Activated CD4-positive, alpha-beta memory T cell treated with anti-CD3 and anti-CD28 coated beads for 36 hours (primary cell): ENCODE measurements around the gene CLMP. TPM values are rescaled to one million over a fixed set of nuclear protein-coding genes. Genes with fewer than 3 reads are reported as not detected.
A peak's percentile ranks its signal among the peaks of the same experiment; 100 is the strongest.

ENCODE experiments used
- CTCF ChIA-PET: fragments of 350-600 bp; sonication (Branson Sonifier 250); formaldehyde crosslinking; loops from one replicate; lab custom pipeline; 2021; ENCODE audit warnings: antibody characterized with exemption, inconsistent platforms; lab: Charles Lee
- POLR2A ChIA-PET: fragments of 350-600 bp; sonication (Branson Sonifier 250); formaldehyde crosslinking; loops from one replicate; lab custom pipeline; 2021; ENCODE audit warnings: antibody characterized with exemption; lab: Charles Lee
- DNase-seq: peaks from one replicate; pipeline ENCODE4 v3.0.0-alpha.2; 2020
- H3K27ac Mint-ChIP-seq: one replicate; pipeline ENCODE4 v1.8.0; 2021; ENCODE audit warnings: mixed read lengths
- H3K27me3 Mint-ChIP-seq: one replicate; pipeline ENCODE4 v1.8.0; 2021; ENCODE audit warnings: mixed read lengths
- H3K36me3 Mint-ChIP-seq: one replicate; pipeline ENCODE4 v1.8.0; 2021; ENCODE audit warnings: mixed read lengths
- H3K4me1 Mint-ChIP-seq: one replicate; pipeline ENCODE4 v1.8.0; 2021; ENCODE audit warnings: low read depth, mixed read lengths
- H3K4me3 Mint-ChIP-seq: one replicate; pipeline ENCODE4 v1.8.0; 2021; ENCODE audit warnings: mild to moderate bottlenecking, mixed read lengths
- H3K9me3 Mint-ChIP-seq: one replicate; pipeline ENCODE4 v1.8.0; 2021; ENCODE audit warnings: mixed read lengths
- intact Hi-C: fragments of 100-400 bp; cut with micrococcal nuclease; formaldehyde crosslinking; loops from one replicate; pipeline ENCODE4 v1.15.1; 2023
- total RNA-seq, 2 experiments: library from RNA; stranded (reverse); gene quantifications; one replicate each; pipeline ENCODE4 v1.2.3, GENCODE V29; 2021

Gene CLMP
- total RNA-seq, 2 experiments from 2014 or later = 0.31 to 0.44 TPM

DNA sequence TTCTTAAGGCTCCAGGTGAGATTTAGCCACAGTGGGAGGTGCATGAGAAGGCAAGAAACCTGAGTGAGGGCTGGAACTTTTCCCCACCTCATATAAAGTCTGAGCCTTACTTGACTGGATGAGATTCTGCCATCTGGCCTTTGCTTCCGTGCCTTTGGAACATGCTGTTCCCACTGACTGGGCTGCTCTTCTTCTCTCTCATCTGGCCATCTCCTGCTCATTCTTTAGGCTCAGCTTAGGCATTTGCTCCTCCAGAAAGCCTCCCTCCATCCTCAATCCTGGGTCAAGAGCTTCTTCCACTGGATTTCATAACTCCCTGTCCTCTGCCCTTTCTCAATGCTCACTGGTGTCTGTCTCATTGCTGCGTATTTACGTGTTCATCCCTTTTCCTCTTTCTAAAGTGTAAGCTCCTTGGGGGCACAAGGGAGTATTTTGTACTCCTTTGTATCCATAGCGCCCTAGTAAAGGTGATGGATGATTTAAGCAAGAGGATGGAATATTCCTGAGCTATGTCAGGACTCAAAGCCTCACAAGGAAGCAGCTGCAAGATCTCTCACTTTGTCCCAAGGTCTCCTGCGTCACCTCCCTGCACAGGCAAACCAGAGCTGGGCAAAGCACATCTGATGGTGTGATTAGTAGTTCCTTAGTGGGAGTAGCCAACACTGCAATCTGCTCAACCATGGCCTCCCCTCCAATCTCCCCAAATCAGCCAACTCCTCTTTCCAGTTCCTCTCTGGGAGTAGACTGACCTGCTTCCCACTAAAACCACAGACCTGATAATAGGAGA, 148.4 kb downstream of the CLMP start:
- DNase-seq = no peak
- Mint-ChIP-seq H3K4me1 (no peaks in the 10 kb centered on the region), H3K27ac (no peak overlapping the region), H3K27me3 (no peaks in the 10 kb centered on the region), H3K4me3 (no peak overlapping the region), H3K9me3 (no peaks in the 10 kb centered on the region), H3K36me3 (no peaks in the 10 kb centered on the region)
- ChIA-PET CTCF (interaction anchor here (0.6 to 4.2 kb wide), 4 partner anchors 8 to 200 kb away, joined by 3 to 19 read pairs (median 3); no protein-coding TSS in a partner anchor), POLR2A (interaction anchor here (2.0 kb wide), 1 partner anchor 10 kb away, joined by 5 read pairs; no protein-coding TSS in a partner anchor)
- intact Hi-C loops = no loop called here

DNA sequence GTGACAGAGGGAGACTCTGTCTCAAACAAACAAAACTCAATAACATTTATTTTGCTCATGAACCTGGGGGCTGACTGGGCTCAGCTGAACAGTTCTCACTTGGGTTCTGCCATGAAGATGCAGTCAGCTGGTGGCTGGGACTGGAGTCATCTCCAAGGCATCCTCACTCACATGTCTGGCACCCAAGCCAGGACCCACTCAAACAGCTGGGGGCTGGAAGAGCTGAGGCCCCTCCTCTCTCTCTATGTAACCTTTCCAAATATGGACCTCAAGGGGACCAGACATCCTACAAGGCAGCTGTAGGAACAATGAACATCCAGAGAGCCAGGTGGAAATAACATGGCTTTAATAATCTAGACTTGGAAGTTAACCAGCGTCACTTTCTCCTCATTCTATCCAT, 149.9 kb downstream of the CLMP start:
- POLR2A ChIA-PET = interaction anchor here (1.1 kb wide), 1 partner anchor 9 kb away, joined by 4 read pairs; no protein-coding TSS in a partner anchor

GRCh38 chr11:123041185-123041584, 153.9 kb downstream of the CLMP start:
- CTCF ChIA-PET = no interaction called here
- POLR2A ChIA-PET = no interaction called here

More for the DNA sequence above, 149.9 kb downstream of the CLMP start:
- CTCF ChIA-PET = interaction anchor here (0.9 to 2.8 kb wide), 2 partner anchors 9 to 22 kb away, joined by 4 to 9 read pairs; no protein-coding TSS in a partner anchor
- no peaks in the 10 kb centered on the region for H3K9me3 Mint-ChIP-seq
- H3K4me3 Mint-ChIP-seq = no peak overlapping the region
- DNase-seq = no peak
- intact Hi-C loops = no loop called here
- H3K36me3 Mint-ChIP-seq = no peaks in the 10 kb centered on the region
- no peaks in the 10 kb centered on the region for H3K4me1 Mint-ChIP-seq
- H3K27ac Mint-ChIP-seq = no peak overlapping the region
- no peaks in the 10 kb centered on the region for H3K27me3 Mint-ChIP-seq

GRCh38 chr11:123040111-123040432, 155.0 kb downstream of the CLMP start:
- H3K27ac Mint-ChIP-seq = no peak overlapping the region
- H3K4me1 Mint-ChIP-seq = no peaks in the 10 kb centered on the region
- H3K9me3 Mint-ChIP-seq = no peaks in the 10 kb centered on the region
- DNase-seq = no peak
- no peak overlapping the region for H3K4me3 Mint-ChIP-seq
- ChIA-PET CTCF (interaction anchor here (1.0 kb wide), 1 partner anchor 14 kb away, joined by 4 read pairs; no protein-coding TSS in a partner anchor), POLR2A (no interaction called here)
- no peaks in the 10 kb centered on the region for H3K27me3 Mint-ChIP-seq
- intact Hi-C loops = no loop called here
- no peaks in the 10 kb centered on the region for H3K36me3 Mint-ChIP-seq

More at GRCh38 chr11:123041185-123041584, 153.9 kb downstream of the CLMP start:
- no peaks in the 10 kb centered on the region for H3K36me3 Mint-ChIP-seq
- intact Hi-C loops = no loop called here
- H3K27me3 Mint-ChIP-seq = no peaks in the 10 kb centered on the region
- no peaks in the 10 kb centered on the region for H3K4me1 Mint-ChIP-seq
- H3K27ac Mint-ChIP-seq = no peak overlapping the region
- no peak overlapping the region for H3K4me3 Mint-ChIP-seq
- no peak for DNase-seq
- H3K9me3 Mint-ChIP-seq = no peaks in the 10 kb centered on the region

GRCh38 chr11:123035831-123036230, 159.2 kb downstream of the CLMP start:
- ChIA-PET CTCF (no interaction called here), POLR2A (no interaction called here)
- Mint-ChIP-seq H3K9me3 (no peaks in the 10 kb centered on the region), H3K27me3 (no peaks in the 10 kb centered on the region), H3K36me3 (no peaks in the 10 kb centered on the region), H3K4me1 (no peaks in the 10 kb centered on the region), H3K27ac (no peak overlapping the region), H3K4me3 (no peak overlapping the region)
- intact Hi-C loops = no loop called here
- DNase-seq = no peak

DNA sequence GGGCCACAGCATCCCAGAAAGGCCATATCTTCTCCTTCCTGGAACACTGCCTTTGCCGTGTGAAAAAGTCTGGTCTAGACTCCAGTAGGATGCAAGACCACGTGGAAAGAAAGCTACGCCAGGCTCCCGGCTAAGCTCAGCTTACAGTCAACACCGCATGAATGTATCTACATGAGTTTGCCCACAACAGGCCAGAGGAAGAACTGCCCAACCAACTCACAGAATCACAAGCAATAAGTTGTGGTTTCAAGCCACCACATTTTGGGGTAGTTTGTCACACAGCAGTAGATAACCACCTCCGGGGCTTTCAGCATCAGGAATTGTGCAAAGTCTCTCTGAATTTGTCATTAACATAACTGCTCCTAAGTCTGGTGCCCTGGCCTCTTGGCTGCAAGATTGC, 160.5 kb downstream of the CLMP start:
- Mint-ChIP-seq H3K9me3 (no peaks in the 10 kb centered on the region), H3K27me3 (no peaks in the 10 kb centered on the region), H3K36me3 (no peaks in the 10 kb centered on the region), H3K4me1 (no peaks in the 10 kb centered on the region), H3K4me3 (no peak overlapping the region), H3K27ac (no peak overlapping the region)
- ChIA-PET CTCF (interaction anchor here (1.1 to 2.7 kb wide), 3 partner anchors 14 to 420 kb away, joined by 3 to 10 read pairs (median 7); no protein-coding TSS in a partner anchor), POLR2A (interaction anchor here (0.5 to 1.5 kb wide), 2 partner anchors 18 to 183 kb away, joined by 3 to 5 read pairs; no protein-coding TSS in a partner anchor)
- intact Hi-C loops = no loop called here
- DNase-seq = no peak

- intact Hi-C loops = no loop called here
- POLR2A ChIA-PET = interaction anchor here (0.5 to 1.5 kb wide), 3 partner anchors 15 to 183 kb away, joined by 3 to 5 read pairs (median 3); no protein-coding TSS in a partner anchor
- Mint-ChIP-seq H3K36me3 (no peaks in the 10 kb centered on the region), H3K27ac (no peak overlapping the region), H3K9me3 (no peaks in the 10 kb centered on the region), H3K4me3 (no peak overlapping the region), H3K4me1 (no peaks in the 10 kb centered on the region), H3K27me3 (no peaks in the 10 kb centered on the region)
- peak; percentile 43 for DNase-seq
- CTCF ChIA-PET = interaction anchor here (0.6 to 2.7 kb wide), 7 partner anchors 11 to 419 kb away, joined by 3 to 10 read pairs (median 3); no protein-coding TSS in a partner anchor
Measured at GRCh38 chr11:123033895-123034294, 161.2 kb downstream of the CLMP start.

DNA sequence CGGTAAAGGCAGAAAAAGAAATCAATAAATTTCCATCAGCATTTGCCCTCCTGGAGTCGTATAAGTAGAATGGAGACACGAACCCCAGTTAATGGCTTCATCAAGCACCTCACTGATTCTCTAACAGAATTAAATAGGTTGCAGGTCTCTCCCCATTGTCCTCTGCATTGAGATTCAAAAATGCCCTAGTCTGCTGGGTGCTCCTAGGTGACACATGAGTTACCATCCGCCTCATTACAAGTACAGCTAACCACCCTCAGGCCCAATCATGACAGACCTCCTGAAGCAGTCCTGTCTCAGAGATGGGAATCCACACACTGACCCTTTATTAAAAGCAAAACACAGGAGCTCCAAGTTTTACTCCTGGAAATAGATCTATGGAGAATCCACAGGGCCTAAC, 164.5 kb downstream of the CLMP start:
- DNase-seq = no peak
- no peaks in the 10 kb centered on the region for H3K27me3 Mint-ChIP-seq
- no peaks in the 10 kb centered on the region for H3K36me3 Mint-ChIP-seq
- intact Hi-C loops = no loop called here
- no peak overlapping the region for H3K27ac Mint-ChIP-seq
- no peaks in the 10 kb centered on the region for H3K9me3 Mint-ChIP-seq
- H3K4me1 Mint-ChIP-seq = no peaks in the 10 kb centered on the region
- ChIA-PET CTCF (interaction anchor here (1.2 to 1.9 kb wide), 4 partner anchors 10 to 205 kb away, joined by 3 to 8 read pairs (median 6); no protein-coding TSS in a partner anchor), POLR2A (no interaction called here)
- no peak overlapping the region for H3K4me3 Mint-ChIP-seq

DNA sequence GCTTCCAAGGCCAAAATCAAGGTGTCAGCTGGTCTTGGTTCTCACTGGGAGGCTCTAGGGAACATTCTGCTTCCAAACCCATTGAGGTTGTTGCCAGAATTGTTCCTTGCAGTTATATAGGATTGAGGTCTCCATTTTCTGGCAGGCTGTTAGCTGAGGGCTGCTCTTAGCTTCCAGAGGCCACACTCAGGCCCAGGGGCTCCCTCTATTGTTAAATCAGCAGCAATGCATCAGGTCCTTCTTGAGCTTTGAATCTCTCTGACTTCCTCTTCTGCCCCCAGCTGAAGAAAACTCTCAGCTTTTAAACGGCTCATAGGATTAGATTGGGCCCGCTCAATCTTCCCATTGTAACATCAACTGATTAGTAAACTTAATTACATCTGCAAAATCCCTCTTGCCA, 174.1 kb downstream of the CLMP start:
- no peaks in the 10 kb centered on the region for H3K9me3 Mint-ChIP-seq
- DNase-seq = peak; percentile 34
- no peak overlapping the region for H3K27ac Mint-ChIP-seq
- intact Hi-C loops = loop anchor here (5.0 to 10.0 kb wide), 3 partner anchors 39 to 386 kb away; partner anchors contain the start of gene BSX
- H3K36me3 Mint-ChIP-seq = no peaks in the 10 kb centered on the region
- H3K4me1 Mint-ChIP-seq = peaks cover 5% of the 10 kb centered on the region
- H3K4me3 Mint-ChIP-seq = no peak overlapping the region
- POLR2A ChIA-PET = no interaction called here
- CTCF ChIA-PET = interaction anchor here (0.6 to 9.3 kb wide), 41 partner anchors 8 to 555 kb away, joined by 3 to 372 read pairs (median 5); partner anchors contain the start of gene JHY
- H3K27me3 Mint-ChIP-seq = peaks cover 3% of the 10 kb centered on the region

Other genes with a start within 250 kb of the CLMP start
- not detected for gene BSX, start 213.4 kb downstream of the CLMP start, total RNA-seq
- 1,000 to 10,000 TPM; 2,378 to 2,407 TPM for gene HSPA8, start 133.1 kb downstream of the CLMP start, total RNA-seq
- gene GRAMD1B, start 235.0 kb upstream of the CLMP start, total RNA-seq = 10 to 100 TPM; 36.8 to 39.0 TPM